Urinary bladder (tissue), 2 donors: ENCODE data around the gene NOTUM. TPM values are rescaled to one million over a fixed set of nuclear protein-coding genes. Genes with fewer than 3 reads are reported as not detected.

Source experiments
- polyA plus RNA-seq: library from polyadenylated mRNA; stranded (reverse); fragments of 200-250 nt; gene quantifications from one replicate; pipeline ENCODE4 v1.2.3, GENCODE V29; 2013
- total RNA-seq: library from RNA; depleted of rRNA; stranded (reverse); fragments of >200 nt; gene quantifications from one replicate; pipeline ENCODE4 v1.2.3, GENCODE V29; 2014
- donor health status: healthy.

NOTUM gene
- total and polyA plus RNA-seq, 2 donors, result 1.3 to 2.5 TPM

Other genes with a start within 250 kb of the NOTUM start
- gene SLC25A10, start 248.9 kb downstream of the NOTUM start, total RNA-seq, result 5.7 TPM
- 12.6 TPM for gene SLC25A10, start 248.9 kb downstream of the NOTUM start, polyA plus RNA-seq
- gene GCGR, start 157.0 kb downstream of the NOTUM start, total RNA-seq, result not detected
- gene GCGR, start 157.0 kb downstream of the NOTUM start, polyA plus RNA-seq, result 0.16 TPM
- 43.8 TPM for gene MCRIP1, start 127.9 kb downstream of the NOTUM start, total RNA-seq
- 190 TPM for gene MCRIP1, start 127.9 kb downstream of the NOTUM start, polyA plus RNA-seq
- not detected for gene PPP1R27, start 126.1 kb downstream of the NOTUM start, total RNA-seq
- gene PPP1R27, start 126.1 kb downstream of the NOTUM start, polyA plus RNA-seq, result not detected
- gene P4HB, start 100.7 kb downstream of the NOTUM start, total RNA-seq, result 262 TPM
- 367 TPM for gene P4HB, start 100.7 kb downstream of the NOTUM start, polyA plus RNA-seq
- gene ARHGDIA, start 89.8 kb downstream of the NOTUM start, total RNA-seq, result 31.0 TPM
- gene ARHGDIA, start 89.8 kb downstream of the NOTUM start, polyA plus RNA-seq, result 277 TPM
- 51.3 TPM for gene ALYREF, start 69.6 kb downstream of the NOTUM start, total RNA-seq
- 47.6 TPM for gene ALYREF, start 69.6 kb downstream of the NOTUM start, polyA plus RNA-seq
- 51.6 TPM for gene ANAPC11, start 69.5 kb downstream of the NOTUM start, total RNA-seq
- 245 TPM for gene ANAPC11, start 69.5 kb downstream of the NOTUM start, polyA plus RNA-seq
- gene NPB, start 58.9 kb downstream of the NOTUM start, total RNA-seq, result 0.69 TPM
- gene NPB, start 58.9 kb downstream of the NOTUM start, polyA plus RNA-seq, result 0.85 TPM
- 9.8 TPM for gene PCYT2, start 49.8 kb downstream of the NOTUM start, total RNA-seq
- gene PCYT2, start 49.8 kb downstream of the NOTUM start, polyA plus RNA-seq, result 36.0 TPM
- 3.9 TPM for gene SIRT7, start 43.0 kb downstream of the NOTUM start, total RNA-seq
- 22.7 TPM for gene SIRT7, start 43.0 kb downstream of the NOTUM start, polyA plus RNA-seq
- gene MAFG, start 33.5 kb downstream of the NOTUM start, total RNA-seq, result 7.6 TPM
- 31.3 TPM for gene MAFG, start 33.5 kb downstream of the NOTUM start, polyA plus RNA-seq
- gene PYCR1, start 23.9 kb downstream of the NOTUM start, total RNA-seq, result 57.2 TPM
- 8.1 TPM for gene PYCR1, start 23.9 kb downstream of the NOTUM start, polyA plus RNA-seq
- gene MYADML2, start 14.0 kb downstream of the NOTUM start, total RNA-seq, result 0.42 TPM
- gene MYADML2, start 14.0 kb downstream of the NOTUM start, polyA plus RNA-seq, result not detected
- gene ASPSCR1, start 16.4 kb upstream of the NOTUM start, total RNA-seq, result 18.0 TPM
- gene ASPSCR1, start 16.4 kb upstream of the NOTUM start, polyA plus RNA-seq, result 28.6 TPM
- 19.1 TPM for gene CENPX, start 61.7 kb upstream of the NOTUM start, total RNA-seq
- 124 TPM for gene CENPX, start 61.7 kb upstream of the NOTUM start, polyA plus RNA-seq
- 8.7 TPM for gene LRRC45, start 62.1 kb upstream of the NOTUM start, total RNA-seq
- gene LRRC45, start 62.1 kb upstream of the NOTUM start, polyA plus RNA-seq, result 14.9 TPM
- 10.4 TPM for gene RAC3, start 70.5 kb upstream of the NOTUM start, total RNA-seq
- 5.9 TPM for gene RAC3, start 70.5 kb upstream of the NOTUM start, polyA plus RNA-seq
- 17.2 TPM for gene DCXR, start 76.5 kb upstream of the NOTUM start, total RNA-seq
- 129 TPM for gene DCXR, start 76.5 kb upstream of the NOTUM start, polyA plus RNA-seq
- 16.5 TPM for gene RFNG, start 90.6 kb upstream of the NOTUM start, total RNA-seq
- gene RFNG, start 90.6 kb upstream of the NOTUM start, polyA plus RNA-seq, result 47.0 TPM
- gene GPS1, start 90.7 kb upstream of the NOTUM start, total RNA-seq, result 37.3 TPM
- gene GPS1, start 90.7 kb upstream of the NOTUM start, polyA plus RNA-seq, result 95.4 TPM
- gene DUS1L, start 104.6 kb upstream of the NOTUM start, total RNA-seq, result 24.5 TPM
- 67.5 TPM for gene DUS1L, start 104.6 kb upstream of the NOTUM start, polyA plus RNA-seq
- 24.1 TPM for gene FASN, start 137.0 kb upstream of the NOTUM start, total RNA-seq
- 116 TPM for gene FASN, start 137.0 kb upstream of the NOTUM start, polyA plus RNA-seq